HepG2 (cell line): ENCODE measurements around the gene ANKLE1. TPM values are rescaled to one million over a fixed set of nuclear protein-coding genes. Genes with fewer than 3 reads are reported as not detected.

ENCODE experiments used
- ARID2 ChIP-seq: sonication (generic); formaldehyde crosslinking; IDR thresholded peaks from 2 replicates; pipeline ENCODE4 v1.8.1; 2022; ENCODE audit warnings: mild to moderate bottlenecking, missing genetic modification reagents, borderline replicate concordance
- ATF1 ChIP-seq: IDR thresholded peaks from 2 replicates; pipeline ENCODE4 v1.6.1; 2016; ENCODE audit warnings: mild to moderate bottlenecking, control low read depth
- FOXA1 ChIP-seq, 2 experiments: fragments of 450-650 bp in 1 of 2; sonication (generic) in 1 of 2; formaldehyde crosslinking in 1 of 2; IDR thresholded peaks; 2 replicates each; pipeline versions ENCODE4 v1.4.0 to v1.6.1; 2016 to 2020; ENCODE audit warnings: missing genetic modification reagents in 1 of 2
- GZF1 ChIP-seq: sonication (generic); formaldehyde crosslinking; IDR thresholded peaks from 2 replicates; pipeline ENCODE4 v1.5.1; 2020; ENCODE audit warnings: mild to moderate bottlenecking, missing genetic modification reagents
- HDAC2 ChIP-seq: sonication (generic); formaldehyde crosslinking; IDR thresholded peaks from 2 replicates; pipeline ENCODE4 v1.4.0; 2020; ENCODE audit warnings: missing genetic modification reagents
- HOXA5 ChIP-seq: sonication (generic); formaldehyde crosslinking; IDR thresholded peaks from 2 replicates; pipeline ENCODE4 v1.4.0; 2020; ENCODE audit warnings: missing genetic modification reagents
- KLF15 ChIP-seq: sonication (generic); formaldehyde crosslinking; IDR thresholded peaks from 2 replicates; pipeline ENCODE4 v1.8.1; 2023; ENCODE audit warnings: borderline replicate concordance, mild to moderate bottlenecking, inconsistent platforms, missing genetic modification reagents, mixed read lengths
- NFATC3 ChIP-seq: sonication (generic); formaldehyde crosslinking; IDR thresholded peaks from 2 replicates; pipeline ENCODE4 v1.5.1; 2020; ENCODE audit warnings: mild to moderate bottlenecking, missing genetic modification reagents
- NONO ChIP-seq, 2 experiments: fragments of 450-650 bp in 1 of 2; sonication (generic) in 1 of 2; formaldehyde crosslinking in 1 of 2; IDR thresholded peaks in 1 of 2; conservative IDR thresholded peaks in 1 of 2; 2 replicates each; pipeline versions ENCODE4 v1.6.1 to v1.8.0; 2017 to 2022; ENCODE audit warnings: mild to moderate bottlenecking in 1 of 2, missing genetic modification reagents in 1 of 2, moderate library complexity in 1 of 2
- POGZ ChIP-seq: sonication (generic); formaldehyde crosslinking; IDR thresholded peaks from 2 replicates; pipeline ENCODE4 v1.4.0; 2020; ENCODE audit warnings: mild to moderate bottlenecking, missing genetic modification reagents
- RAD21 ChIP-seq: fragments of 450-650 bp; formaldehyde crosslinking; IDR thresholded peaks from 2 replicates; pipeline ENCODE4 v1.5.0; 2020; ENCODE audit warnings: mild to moderate bottlenecking
- SAFB2 ChIP-seq: sonication (generic); formaldehyde crosslinking; IDR thresholded peaks from 2 replicates; pipeline ENCODE4 v1.5.1; 2020; ENCODE audit warnings: missing genetic modification reagents, low read depth, mild to moderate bottlenecking, borderline replicate concordance
- SPEN ChIP-seq: sonication (generic); formaldehyde crosslinking; IDR thresholded peaks from 2 replicates; pipeline ENCODE4 v1.5.1; 2020; ENCODE audit warnings: low read depth, mild to moderate bottlenecking, missing genetic modification reagents
- TBX2 ChIP-seq: sonication (generic); formaldehyde crosslinking; IDR thresholded peaks from 2 replicates; pipeline ENCODE4 v1.5.0; 2020; ENCODE audit warnings: missing genetic modification reagents, mild to moderate bottlenecking, borderline replicate concordance
- TEAD3 ChIP-seq: optimal IDR thresholded peaks from 2 replicates; pipeline ENCODE3; 2016; ENCODE audit warnings: borderline replicate concordance
- YEATS4 ChIP-seq: sonication (generic); formaldehyde crosslinking; IDR thresholded peaks from 2 replicates; pipeline ENCODE4 v1.4.0; 2020; ENCODE audit warnings: missing genetic modification reagents, borderline replicate concordance
- ZBTB21 ChIP-seq: sonication (generic); formaldehyde crosslinking; IDR thresholded peaks from 2 replicates; pipeline ENCODE4 v1.4.0; 2020; ENCODE audit warnings: missing genetic modification reagents
- ZBTB3 ChIP-seq: sonication (generic); formaldehyde crosslinking; IDR thresholded peaks from 2 replicates; pipeline ENCODE4 v1.4.0; 2020; ENCODE audit warnings: low read depth, mild to moderate bottlenecking, moderate library complexity, missing genetic modification reagents, borderline replicate concordance
- ZNF235 ChIP-seq: sonication (generic); formaldehyde crosslinking; IDR thresholded peaks from 2 replicates; pipeline ENCODE4 v1.8.1; 2023; ENCODE audit warnings: mild to moderate bottlenecking, missing genetic modification reagents, borderline replicate concordance
- ZNF282 ChIP-seq: fragments of 450-650 bp; IDR thresholded peaks from 2 replicates; pipeline ENCODE4 v1.6.1; 2018; ENCODE audit not compliant: partially characterized antibody
- ZNF564 ChIP-seq: sonication (generic); formaldehyde crosslinking; IDR thresholded peaks from 2 replicates; pipeline ENCODE4 v1.8.1; 2023; ENCODE audit warnings: mild to moderate bottlenecking, missing genetic modification reagents
- polyA plus RNA-seq, 8 experiments: library from polyadenylated mRNA; depleted of rRNA in 3 of 8; stranded (reverse) in 7 of 8; unstranded in 1 of 8; fragments of >200 nt; fragmentation: Illumina TruSeq in 4 of 8; extraction: Trizol in 4 of 8; gene quantifications; 2 replicates each; pipeline versions ENCODE4 v1.2.1 to v1.2.3, GENCODE V29; 2011 to 2016; ENCODE audit warnings: low read depth in 4 of 8, missing spikeins in 1 of 8, mixed read lengths in 1 of 8; ENCODE audit not compliant: insufficient read depth in 1 of 8
- total RNA-seq, 5 experiments: library from RNA; depleted of rRNA; stranded (reverse); fragments of >200 nt; fragmentation: Illumina TruSeq; extraction: Trizol; gene quantifications; 2 replicates each; pipeline ENCODE4 v1.2.3, GENCODE V29; 2016; ENCODE audit warnings: low read depth in 1 of 5
- TF ChIP-seq, protein P1 (sequence below): sonication (generic); formaldehyde crosslinking; IDR thresholded peaks from 2 replicates; pipeline ENCODE4 v1.4.0; 2020; ENCODE audit warnings: mild to moderate bottlenecking, missing genetic modification reagents
- TF ChIP-seq, protein P2 (sequence below): IDR thresholded peaks from 2 replicates; pipeline ENCODE4 v1.6.1; 2016
- TF ChIP-seq, protein P3 (sequence below): IDR thresholded peaks from 2 replicates; pipeline ENCODE4 v1.6.1; 2016; ENCODE audit warnings: control low read depth

Gene ANKLE1
- total and polyA plus RNA-seq, 2 of the 13 experiments (the other 11 are each of a cell fraction or from before 2014, with no cell fraction given) = 0.69 to 1.5 TPM

DNA sequence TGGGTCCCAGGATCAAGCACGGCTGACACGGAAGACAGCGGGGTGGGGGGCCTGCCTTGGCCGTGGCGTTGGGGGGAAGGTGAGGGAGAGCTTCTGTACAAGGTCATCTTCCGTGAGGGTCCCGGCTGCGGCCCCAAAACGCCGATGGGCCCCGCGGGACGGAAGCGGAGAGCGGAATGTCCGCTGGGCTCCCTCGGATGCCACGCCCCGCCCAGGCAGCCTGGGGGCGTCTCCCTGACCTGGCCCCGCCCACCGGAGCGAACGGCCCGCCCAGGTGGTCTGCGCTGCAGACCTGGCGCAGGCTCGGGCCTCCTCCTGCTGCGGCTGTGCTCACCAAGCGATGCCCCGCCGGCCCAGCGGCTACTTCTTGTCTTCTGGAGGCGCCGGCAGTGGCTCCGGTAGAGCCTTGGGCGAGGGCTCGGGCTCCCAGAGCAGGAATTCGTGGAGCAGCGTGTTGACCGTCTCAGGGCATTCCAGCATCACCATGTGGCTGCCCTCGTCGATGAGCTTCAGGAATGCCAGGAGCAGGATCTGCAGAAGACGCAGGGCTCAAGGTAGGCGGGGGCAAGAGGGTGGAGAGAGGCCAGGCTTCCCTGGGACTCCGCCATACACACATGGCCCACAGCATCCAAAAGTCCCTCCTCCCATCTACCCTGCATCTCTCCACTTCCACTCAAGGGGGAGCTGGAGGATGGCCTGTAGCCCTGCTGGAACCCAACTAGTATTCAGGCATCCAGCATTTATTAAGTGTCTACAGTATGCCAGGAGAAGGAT lies 10.8 kb downstream of the ANKLE1 start (continued):
- TF ChIP-seq, protein P1, sequence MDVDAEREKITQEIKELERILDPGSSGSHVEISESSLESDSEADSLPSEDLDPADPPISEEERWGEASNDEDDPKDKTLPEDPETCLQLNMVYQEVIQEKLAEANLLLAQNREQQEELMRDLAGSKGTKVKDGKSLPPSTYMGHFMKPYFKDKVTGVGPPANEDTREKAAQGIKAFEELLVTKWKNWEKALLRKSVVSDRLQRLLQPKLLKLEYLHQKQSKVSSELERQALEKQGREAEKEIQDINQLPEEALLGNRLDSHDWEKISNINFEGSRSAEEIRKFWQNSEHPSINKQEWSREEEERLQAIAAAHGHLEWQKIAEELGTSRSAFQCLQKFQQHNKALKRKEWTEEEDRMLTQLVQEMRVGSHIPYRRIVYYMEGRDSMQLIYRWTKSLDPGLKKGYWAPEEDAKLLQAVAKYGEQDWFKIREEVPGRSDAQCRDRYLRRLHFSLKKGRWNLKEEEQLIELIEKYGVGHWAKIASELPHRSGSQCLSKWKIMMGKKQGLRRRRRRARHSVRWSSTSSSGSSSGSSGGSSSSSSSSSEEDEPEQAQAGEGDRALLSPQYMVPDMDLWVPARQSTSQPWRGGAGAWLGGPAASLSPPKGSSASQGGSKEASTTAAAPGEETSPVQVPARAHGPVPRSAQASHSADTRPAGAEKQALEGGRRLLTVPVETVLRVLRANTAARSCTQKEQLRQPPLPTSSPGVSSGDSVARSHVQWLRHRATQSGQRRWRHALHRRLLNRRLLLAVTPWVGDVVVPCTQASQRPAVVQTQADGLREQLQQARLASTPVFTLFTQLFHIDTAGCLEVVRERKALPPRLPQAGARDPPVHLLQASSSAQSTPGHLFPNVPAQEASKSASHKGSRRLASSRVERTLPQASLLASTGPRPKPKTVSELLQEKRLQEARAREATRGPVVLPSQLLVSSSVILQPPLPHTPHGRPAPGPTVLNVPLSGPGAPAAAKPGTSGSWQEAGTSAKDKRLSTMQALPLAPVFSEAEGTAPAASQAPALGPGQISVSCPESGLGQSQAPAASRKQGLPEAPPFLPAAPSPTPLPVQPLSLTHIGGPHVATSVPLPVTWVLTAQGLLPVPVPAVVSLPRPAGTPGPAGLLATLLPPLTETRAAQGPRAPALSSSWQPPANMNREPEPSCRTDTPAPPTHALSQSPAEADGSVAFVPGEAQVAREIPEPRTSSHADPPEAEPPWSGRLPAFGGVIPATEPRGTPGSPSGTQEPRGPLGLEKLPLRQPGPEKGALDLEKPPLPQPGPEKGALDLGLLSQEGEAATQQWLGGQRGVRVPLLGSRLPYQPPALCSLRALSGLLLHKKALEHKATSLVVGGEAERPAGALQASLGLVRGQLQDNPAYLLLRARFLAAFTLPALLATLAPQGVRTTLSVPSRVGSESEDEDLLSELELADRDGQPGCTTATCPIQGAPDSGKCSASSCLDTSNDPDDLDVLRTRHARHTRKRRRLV = no peak
- TF ChIP-seq HDAC2 (CRISPR knock-in tag) = 0 out of 2 replicates have a peak, but pooled peaks have one; percentile 13
- TF ChIP-seq FOXA1 (IDR thresholded peaks at IDR 0.05) = no peak
- no peak for TF ChIP-seq FOXA1 (CRISPR knock-in tag; IDR thresholded peaks at IDR 0.05)
- TF ChIP-seq, protein P2, sequence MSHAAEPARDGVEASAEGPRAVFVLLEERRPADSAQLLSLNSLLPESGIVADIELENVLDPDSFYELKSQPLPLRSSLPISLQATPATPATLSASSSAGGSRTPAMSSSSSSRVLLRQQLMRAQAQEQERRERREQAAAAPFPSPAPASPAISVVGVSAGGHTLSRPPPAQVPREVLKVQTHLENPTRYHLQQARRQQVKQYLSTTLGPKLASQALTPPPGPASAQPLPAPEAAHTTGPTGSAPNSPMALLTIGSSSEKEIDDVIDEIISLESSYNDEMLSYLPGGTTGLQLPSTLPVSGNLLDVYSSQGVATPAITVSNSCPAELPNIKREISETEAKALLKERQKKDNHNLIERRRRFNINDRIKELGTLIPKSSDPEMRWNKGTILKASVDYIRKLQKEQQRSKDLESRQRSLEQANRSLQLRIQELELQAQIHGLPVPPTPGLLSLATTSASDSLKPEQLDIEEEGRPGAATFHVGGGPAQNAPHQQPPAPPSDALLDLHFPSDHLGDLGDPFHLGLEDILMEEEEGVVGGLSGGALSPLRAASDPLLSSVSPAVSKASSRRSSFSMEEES (CRISPR knock-in tag) = no peak
- TF ChIP-seq KLF15 = no peak
- TF ChIP-seq ZNF564 (CRISPR knock-in tag) = no peak
- TF ChIP-seq, protein P3, sequence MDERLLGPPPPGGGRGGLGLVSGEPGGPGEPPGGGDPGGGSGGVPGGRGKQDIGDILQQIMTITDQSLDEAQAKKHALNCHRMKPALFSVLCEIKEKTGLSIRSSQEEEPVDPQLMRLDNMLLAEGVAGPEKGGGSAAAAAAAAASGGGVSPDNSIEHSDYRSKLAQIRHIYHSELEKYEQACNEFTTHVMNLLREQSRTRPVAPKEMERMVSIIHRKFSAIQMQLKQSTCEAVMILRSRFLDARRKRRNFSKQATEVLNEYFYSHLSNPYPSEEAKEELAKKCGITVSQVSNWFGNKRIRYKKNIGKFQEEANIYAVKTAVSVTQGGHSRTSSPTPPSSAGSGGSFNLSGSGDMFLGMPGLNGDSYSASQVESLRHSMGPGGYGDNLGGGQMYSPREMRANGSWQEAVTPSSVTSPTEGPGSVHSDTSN = no peak
- no peak for TF ChIP-seq TBX2 (CRISPR knock-in tag)
- peak; percentile 18 for TF ChIP-seq TEAD3 (CRISPR knock-in tag)
- no peak for TF ChIP-seq SAFB2 (CRISPR knock-in tag)
- TF ChIP-seq ATF1 (CRISPR knock-in tag) = no peak
- TF ChIP-seq YEATS4 (CRISPR knock-in tag) = no peak
- no peak for TF ChIP-seq ZNF282
- TF ChIP-seq NONO (IDR thresholded peaks at IDR 0.05) = no peak
- no peak for TF ChIP-seq NONO (CRISPR knock-in tag; conservative IDR thresholded peaks at IDR 0.05)
- TF ChIP-seq NFATC3 (CRISPR knock-in tag) = no peak
- no peak for TF ChIP-seq GZF1 (CRISPR knock-in tag)
- no peak for TF ChIP-seq ZNF235 (CRISPR knock-in tag)
- TF ChIP-seq ZBTB21 (CRISPR knock-in tag) = no peak
- no peak for TF ChIP-seq HOXA5 (CRISPR knock-in tag)
- TF ChIP-seq RAD21 (CRISPR knock-in tag) = peak; percentile 46
- TF ChIP-seq ZBTB3 (CRISPR knock-in tag) = no peak
- TF ChIP-seq POGZ (CRISPR knock-in tag) = no peak
- TF ChIP-seq SPEN (CRISPR knock-in tag) = no peak
- no peak for TF ChIP-seq ARID2 (CRISPR knock-in tag)
